GM18507 (cell line): ENCODE measurements around the gene THSD7A.

Experiments
- DNase-seq: peaks from one replicate; pipeline ENCODE4 v3.0.0; 2011; ENCODE audit warnings: low read depth; ENCODE audit not compliant: insufficient read length; ENCODE audit errors: extremely low spot score
- FAIRE-seq: peaks from 2 replicates; lab custom pipeline; 2011; peaks lifted over from hg19 to GRCh38; lab: Jason Lieb, UNC

Gene THSD7A

GRCh38 chr7:11330208-11330607, 501.8 kb downstream of the THSD7A start:
- no peak for DNase-seq
- no peak for FAIRE-seq

GRCh38 chr7:11329626-11330025, 502.4 kb downstream of the THSD7A start:
- FAIRE-seq (no peak), DNase-seq (no peak)

- no peak for DNase-seq
- FAIRE-seq, result no peak
Measured at GRCh38 chr7:11328309-11328708, 503.7 kb downstream of the THSD7A start.

- FAIRE-seq, result no peak
- DNase-seq, result no peak
Measured at GRCh38 chr7:11327633-11328032, 504.4 kb downstream of the THSD7A start.
